GM21576 (cell line): ENCODE measurements around the gene AGAP9.
"Not testable (repeated sequence)": the region's sequence is repeated elsewhere in the genome, so short reads cannot be mapped to it uniquely, and the experiment has no call there.

Source experiments
- ATAC-seq: cut with Tn5 transposase; IDR thresholded peaks from one replicate; pipeline ENCODE4 v1.9.1; 2021; ENCODE audit warnings: mild to moderate bottlenecking, moderate library complexity; ENCODE audit not compliant: unreplicated experiment

The AGAP9 gene

DNA sequence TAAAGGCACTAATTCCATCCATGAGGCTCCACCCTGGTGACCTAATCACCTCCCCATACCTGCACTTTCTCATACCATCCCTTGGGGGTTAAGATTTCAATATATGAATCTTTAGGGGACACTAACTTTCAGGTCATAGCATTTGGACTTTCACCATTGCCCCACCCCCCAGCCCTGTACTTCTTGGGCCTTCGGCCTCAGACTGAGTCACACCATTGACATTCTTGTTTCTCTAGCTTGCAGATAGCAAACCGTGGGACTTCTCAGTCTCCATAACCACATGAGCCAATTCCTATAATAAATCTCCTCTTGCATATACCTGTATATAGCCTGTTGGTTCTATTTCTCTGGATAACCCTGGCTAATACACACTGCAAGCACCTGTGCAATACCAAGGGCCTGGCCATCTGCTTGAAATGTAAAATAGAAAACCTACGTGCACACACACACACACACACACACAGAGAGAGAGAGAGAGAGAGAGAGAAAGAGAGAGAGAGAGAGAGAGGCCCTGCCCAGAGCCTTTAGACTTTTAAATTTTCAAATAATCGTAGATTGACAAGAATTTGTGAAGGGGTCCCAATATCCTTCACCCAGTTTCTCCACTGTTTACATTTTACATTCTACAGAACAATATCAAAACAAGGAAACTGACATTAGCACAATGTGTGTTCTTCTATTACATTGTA is 64.8 kb downstream of the AGAP9 start:
- no peak for ATAC-seq

- ATAC-seq, result no peak
These were observed 65.6 kb downstream of the AGAP9 start for GRCh38 chr10:47457826-47458225.

- ATAC-seq, result no peak
These were observed 66.0 kb downstream of the AGAP9 start for GRCh38 chr10:47457528-47457820.

GRCh38 chr10:47456794-47457527 is 66.5 kb downstream of the AGAP9 start:
- no peak for ATAC-seq

DNA sequence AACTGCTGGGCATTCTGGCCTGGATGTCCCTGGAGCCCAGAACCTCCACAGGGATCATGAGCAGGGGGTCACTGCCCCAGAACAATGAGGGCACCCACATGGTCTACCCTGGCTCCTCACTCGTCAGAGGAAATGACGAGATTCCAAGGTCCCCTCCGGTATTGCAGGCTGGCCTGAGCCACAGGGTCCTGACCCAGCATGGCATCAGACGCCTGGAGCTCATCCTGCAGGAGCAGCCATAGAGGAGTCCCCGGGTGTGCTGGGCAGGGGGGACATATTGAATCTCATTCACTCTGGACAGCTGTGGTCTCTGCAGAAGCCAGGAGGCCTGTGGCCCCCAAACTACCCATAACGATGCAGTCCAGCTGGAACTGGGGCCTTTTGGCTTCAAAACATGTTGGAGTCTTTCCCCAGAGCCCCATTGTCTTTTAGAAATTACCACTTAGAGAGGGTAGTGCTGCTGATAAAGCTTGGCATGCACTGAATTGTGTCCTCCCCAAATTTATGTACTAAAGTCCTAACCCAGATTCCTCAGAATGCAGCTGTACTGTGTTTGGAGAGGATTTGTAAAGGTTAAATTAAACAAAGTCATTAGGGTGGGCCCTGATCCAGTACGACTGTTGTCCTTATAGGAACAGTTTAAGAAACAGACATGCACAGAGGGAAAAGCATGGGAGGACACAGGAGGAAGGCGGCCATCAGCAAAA is 67.2 kb downstream of the AGAP9 start:
- no peak for ATAC-seq

- not testable (repeated sequence) for ATAC-seq
These were observed 67.9 kb downstream of the AGAP9 start for GRCh38 chr10:47455350-47456078.

DNA sequence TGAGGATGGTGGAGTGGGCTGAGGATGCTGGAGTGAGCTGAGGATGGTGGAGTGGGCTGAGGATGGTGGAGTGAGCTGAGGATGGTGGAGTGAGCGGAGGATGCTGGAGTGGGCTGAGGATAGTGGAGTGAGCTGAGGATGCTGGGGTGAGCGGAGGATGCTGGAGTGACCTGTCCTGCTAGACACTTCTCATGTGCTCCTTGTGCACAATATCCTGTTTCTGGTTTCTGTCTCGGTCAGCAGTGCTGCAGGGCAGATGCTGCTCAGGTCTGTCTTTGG is 68.7 kb downstream of the AGAP9 start:
- no peak for ATAC-seq

DNA sequence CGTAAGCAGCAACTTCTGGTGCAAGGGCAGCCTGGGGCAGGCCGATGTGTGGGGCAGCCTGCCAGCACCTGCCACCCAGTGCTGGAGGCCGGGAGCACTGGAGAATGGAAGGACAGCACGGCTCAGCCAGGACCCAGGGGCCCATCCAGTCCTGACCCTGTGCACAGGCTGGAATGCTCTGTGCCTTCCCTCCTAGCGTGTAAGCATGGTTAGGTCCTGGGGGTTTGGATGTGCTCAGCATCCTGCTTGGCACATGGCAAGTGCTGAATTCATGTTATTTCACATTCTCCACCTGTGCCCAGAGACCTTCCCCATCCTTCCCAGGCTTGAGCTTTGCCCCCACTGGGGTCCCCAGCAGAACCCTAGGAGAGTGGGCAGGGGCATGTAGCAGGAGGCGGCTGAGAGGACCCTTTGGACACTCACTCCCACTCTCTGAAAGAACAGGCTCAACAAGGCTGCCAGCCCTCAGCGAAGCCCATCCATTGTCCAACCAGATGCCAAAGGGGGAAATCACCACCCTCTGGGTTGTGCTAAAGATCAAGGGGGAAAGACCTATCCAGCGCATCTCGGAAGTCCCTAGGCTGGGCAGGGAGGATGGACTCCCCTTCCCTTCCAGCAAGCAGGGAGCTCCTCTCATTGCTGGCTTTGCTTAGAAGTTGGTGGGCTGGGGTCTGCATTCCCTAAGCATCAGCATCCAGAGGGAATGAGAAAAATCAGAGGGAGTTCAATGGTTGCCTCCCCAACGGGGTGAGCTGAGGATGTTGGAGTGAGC is 69.2 kb downstream of the AGAP9 start:
- ATAC-seq, result no peak

DNA sequence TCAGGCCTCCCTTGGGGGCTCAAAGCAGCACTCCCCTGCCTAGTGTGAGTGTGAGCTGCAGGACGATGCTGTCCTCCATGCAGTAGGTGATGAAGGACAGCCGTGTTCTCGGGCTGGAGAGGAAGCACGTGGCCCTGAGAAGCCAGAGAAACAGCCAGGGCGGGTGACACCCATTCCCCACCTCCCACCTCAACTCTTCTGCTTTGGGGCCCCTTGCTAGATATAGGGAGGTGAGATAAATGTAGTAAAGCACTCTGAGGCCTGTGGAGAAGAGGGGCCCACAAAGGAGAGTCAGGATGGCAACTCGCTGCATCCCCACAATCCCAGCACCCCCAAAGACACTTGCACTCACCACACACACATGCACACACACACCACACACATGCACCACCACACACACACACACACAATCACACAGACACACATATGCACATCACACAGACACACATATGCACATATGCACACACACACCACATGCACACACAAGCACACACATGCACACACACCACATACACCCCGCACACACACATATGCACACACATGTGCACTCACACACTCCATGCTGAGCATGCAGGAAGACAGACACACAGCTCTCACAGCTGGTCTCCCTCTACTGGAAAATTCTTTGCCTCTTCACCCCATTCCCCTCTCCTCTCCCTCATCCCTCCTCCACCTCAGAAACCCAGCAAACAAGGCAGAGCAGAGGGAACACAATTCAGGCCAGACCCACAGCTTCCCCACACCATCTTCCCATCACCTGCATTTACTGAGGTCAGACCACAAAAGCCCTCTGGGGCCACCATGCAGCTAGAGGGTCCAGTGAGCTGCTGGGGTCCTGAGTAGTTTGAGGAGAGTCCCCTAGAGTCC is 70.1 kb downstream of the AGAP9 start:
- no peak for ATAC-seq

DNA sequence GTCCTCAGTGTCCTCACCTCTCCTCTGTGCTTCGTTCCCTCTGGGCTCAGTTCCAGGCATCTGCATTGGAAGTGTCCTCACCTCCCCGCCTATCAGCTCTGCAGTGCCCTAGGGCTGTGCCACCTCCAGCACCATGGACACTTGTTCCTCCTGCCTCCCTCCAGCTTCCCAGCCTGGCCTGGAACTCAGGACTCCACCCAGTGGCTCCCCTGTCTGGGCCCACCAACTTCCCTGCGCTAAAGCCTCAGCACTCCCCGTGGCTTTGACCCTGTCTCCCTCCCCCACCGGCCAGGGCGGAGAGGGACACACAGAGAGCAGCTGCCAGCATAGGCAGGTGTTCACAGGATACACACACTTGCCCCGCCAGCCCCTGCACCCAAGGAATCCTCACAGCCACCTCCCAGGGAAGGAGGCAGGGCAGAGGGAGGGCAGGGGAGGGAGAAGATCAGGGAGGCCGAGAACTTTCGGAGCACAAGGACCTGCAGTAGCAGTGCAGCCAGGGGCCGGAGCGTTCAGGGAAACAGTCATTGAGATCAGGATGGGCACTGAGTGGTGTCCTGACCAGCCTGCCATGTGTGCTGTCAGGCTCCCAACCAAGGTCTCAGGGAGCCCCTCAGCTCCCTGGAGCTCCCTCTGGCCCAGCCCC is 70.8 kb downstream of the AGAP9 start:
- ATAC-seq, result no peak

- no peak for ATAC-seq
These were observed 71.4 kb downstream of the AGAP9 start for GRCh38 chr10:47451998-47452494.
